C4-2B (cell line): ENCODE data around the gene GRIP1.

Experiments used
- H3K27ac ChIP-seq: fragments of 450-650 bp; 2 replicates; pipeline ENCODE4 v1.5.1; 2017
- ZFX ChIP-seq: fragments of 450-650 bp; IDR thresholded peaks from 2 replicates; pipeline ENCODE4 v1.6.1; 2017
- TF ChIP-seq, protein P1 (sequence below): fragments of 450-650 bp; conservative IDR thresholded peaks from 2 replicates; pipeline ENCODE4 v1.5.1; 2017; ENCODE audit warnings: mild to moderate bottlenecking

The GRIP1 gene, protein sequence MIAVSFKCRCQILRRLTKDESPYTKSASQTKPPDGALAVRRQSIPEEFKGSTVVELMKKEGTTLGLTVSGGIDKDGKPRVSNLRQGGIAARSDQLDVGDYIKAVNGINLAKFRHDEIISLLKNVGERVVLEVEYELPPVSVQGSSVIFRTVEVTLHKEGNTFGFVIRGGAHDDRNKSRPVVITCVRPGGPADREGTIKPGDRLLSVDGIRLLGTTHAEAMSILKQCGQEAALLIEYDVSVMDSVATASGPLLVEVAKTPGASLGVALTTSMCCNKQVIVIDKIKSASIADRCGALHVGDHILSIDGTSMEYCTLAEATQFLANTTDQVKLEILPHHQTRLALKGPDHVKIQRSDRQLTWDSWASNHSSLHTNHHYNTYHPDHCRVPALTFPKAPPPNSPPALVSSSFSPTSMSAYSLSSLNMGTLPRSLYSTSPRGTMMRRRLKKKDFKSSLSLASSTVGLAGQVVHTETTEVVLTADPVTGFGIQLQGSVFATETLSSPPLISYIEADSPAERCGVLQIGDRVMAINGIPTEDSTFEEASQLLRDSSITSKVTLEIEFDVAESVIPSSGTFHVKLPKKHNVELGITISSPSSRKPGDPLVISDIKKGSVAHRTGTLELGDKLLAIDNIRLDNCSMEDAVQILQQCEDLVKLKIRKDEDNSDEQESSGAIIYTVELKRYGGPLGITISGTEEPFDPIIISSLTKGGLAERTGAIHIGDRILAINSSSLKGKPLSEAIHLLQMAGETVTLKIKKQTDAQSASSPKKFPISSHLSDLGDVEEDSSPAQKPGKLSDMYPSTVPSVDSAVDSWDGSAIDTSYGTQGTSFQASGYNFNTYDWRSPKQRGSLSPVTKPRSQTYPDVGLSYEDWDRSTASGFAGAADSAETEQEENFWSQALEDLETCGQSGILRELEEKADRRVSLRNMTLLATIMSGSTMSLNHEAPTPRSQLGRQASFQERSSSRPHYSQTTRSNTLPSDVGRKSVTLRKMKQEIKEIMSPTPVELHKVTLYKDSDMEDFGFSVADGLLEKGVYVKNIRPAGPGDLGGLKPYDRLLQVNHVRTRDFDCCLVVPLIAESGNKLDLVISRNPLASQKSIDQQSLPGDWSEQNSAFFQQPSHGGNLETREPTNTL

DNA sequence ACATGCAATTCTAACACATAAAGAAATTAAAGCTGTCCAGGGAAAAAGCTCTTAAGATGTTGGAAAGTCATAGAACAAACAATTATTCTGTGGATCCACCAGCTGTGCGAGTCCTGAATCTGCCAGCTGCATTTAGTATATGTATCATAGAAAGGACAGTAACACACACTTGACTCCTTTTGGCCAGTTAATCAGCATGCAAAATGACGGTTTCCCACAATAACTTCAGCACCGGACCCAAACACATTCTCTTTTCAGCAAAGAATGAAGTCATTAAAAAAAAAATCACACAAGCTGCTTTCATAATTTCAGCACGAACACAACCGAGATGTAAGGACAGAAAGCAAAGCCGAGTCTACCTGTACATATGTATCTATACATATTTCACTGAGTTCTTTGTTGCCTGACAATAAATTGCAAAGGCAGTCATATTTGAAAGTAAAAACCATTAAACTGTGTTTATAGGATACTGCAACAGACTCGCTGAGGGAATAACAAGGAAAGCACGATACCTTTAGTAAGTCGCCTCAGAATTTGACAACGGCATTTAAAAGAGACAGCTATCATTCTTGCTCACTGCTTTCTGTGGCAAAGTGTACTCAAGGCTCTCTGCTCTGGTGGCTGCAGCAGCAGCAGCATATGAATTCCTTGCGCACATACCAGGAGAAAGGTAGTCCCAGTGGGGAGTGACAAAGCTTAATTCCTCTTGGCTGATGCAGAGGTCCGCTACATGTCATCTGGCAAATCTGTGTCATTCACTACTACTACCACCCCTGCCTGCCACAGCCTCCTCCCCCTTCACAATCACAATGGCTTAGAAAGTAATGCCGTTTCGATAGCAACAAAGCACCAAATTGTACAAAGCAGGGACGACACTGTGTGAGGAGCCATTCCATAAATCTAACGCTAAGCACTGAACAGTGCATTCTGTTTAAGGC lies at the start of gene GRIP1:
Gene GRIP1, minus strand, starts transcription at position 739 of the 938 bp plus-strand sequence. Its CDS starts 172 bp downstream, at position 567.
- H3K27ac ChIP-seq = no peak within 1 kb of the TSS
- no peak for TF ChIP-seq ZFX
- TF ChIP-seq, protein P1, sequence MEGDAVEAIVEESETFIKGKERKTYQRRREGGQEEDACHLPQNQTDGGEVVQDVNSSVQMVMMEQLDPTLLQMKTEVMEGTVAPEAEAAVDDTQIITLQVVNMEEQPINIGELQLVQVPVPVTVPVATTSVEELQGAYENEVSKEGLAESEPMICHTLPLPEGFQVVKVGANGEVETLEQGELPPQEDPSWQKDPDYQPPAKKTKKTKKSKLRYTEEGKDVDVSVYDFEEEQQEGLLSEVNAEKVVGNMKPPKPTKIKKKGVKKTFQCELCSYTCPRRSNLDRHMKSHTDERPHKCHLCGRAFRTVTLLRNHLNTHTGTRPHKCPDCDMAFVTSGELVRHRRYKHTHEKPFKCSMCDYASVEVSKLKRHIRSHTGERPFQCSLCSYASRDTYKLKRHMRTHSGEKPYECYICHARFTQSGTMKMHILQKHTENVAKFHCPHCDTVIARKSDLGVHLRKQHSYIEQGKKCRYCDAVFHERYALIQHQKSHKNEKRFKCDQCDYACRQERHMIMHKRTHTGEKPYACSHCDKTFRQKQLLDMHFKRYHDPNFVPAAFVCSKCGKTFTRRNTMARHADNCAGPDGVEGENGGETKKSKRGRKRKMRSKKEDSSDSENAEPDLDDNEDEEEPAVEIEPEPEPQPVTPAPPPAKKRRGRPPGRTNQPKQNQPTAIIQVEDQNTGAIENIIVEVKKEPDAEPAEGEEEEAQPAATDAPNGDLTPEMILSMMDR = no peak

DNA sequence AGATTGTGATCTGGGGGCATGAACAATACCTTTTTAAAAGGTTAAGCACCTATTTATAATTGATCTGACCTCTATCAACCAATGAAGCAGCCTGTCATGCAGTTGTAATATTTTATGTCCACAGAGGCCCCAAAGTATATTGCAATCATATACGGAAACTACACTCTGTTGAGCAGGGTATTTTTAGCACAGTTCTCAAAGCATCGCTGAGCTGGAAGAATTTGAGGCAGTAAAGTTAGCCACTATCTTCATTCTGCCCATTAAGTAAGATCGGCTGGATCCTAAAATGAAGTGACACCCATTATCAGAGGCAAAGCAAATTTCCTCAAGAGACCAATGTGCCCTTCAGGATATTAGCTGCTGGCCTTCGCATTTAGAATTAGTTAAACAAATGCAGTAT lies 47.7 kb upstream of the GRIP1 start:
- no peak for TF ChIP-seq ZFX
- TF ChIP-seq, protein P1 = no peak
- H3K27ac ChIP-seq = no peak overlapping the region

GRCh38 chr12:66725031-66725430 lies 46.2 kb upstream of the GRIP1 start:
- no peak overlapping the region for H3K27ac ChIP-seq

GRCh38 chr12:66724616-66725015 lies 45.7 kb upstream of the GRIP1 start:
- no peak overlapping the region for H3K27ac ChIP-seq
- no peak for TF ChIP-seq ZFX
- TF ChIP-seq, protein P1 = no peak

More at GRCh38 chr12:66725031-66725430, 46.2 kb upstream of the GRIP1 start:
- TF ChIP-seq ZFX = no peak
- TF ChIP-seq, protein P1 = no peak

- TF ChIP-seq, protein P1 = no peak
- no peak for TF ChIP-seq ZFX
- no peak overlapping the region for H3K27ac ChIP-seq
These were observed 45.1 kb upstream of the GRIP1 start for GRCh38 chr12:66724026-66724425.

DNA sequence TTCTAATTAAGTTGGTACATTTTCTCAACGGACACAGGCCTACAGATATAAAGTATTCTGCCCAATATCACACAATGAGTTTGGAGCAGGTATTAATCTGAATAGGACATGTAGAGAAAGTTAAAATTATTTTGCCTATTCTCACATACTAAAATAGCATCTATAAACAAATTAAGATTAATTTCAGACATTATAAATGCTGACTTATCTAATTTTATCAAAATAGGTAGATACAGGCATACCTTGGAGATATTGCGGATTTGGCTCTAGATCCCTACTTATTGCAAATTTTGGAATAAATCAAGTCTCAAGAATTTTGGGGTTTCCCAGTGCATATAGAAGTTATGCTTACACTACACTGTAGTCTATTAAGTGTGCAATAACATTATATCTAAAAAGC lies 41.0 kb upstream of the GRIP1 start:
- H3K27ac ChIP-seq = no peak overlapping the region
- TF ChIP-seq ZFX = no peak
- TF ChIP-seq, protein P1 = no peak
